Activated CD8-positive, alpha-beta memory T cell treated with anti-CD3 and anti-CD28 coated beads, Interleukin-2, amount 50 U/mL, for 1 hour (primary cell): Measurements from ENCODE around the gene SPIN2A.
"Not testable (repeated sequence)": the region's sequence is repeated elsewhere in the genome, so short reads cannot be mapped to it uniquely, and the experiment has no call there.

Experiments used
- DNase-seq: peaks from one replicate; pipeline ENCODE4 v3.0.0-alpha.2; 2020; ENCODE audit errors: extremely low read depth

SPIN2A gene

GRCh38 chrX:57102918-57103317 is 34.3 kb downstream of the SPIN2A start:
- not testable (repeated sequence) for DNase-seq
